IgD-negative memory B cell (primary cell): Measurements from ENCODE around the gene SLAMF8. TPM values are rescaled to one million over a fixed set of nuclear protein-coding genes. Genes with fewer than 3 reads are reported as not detected.

Source experiments
- H3K27ac Mint-ChIP-seq, 3 donors: one replicate each; pipeline ENCODE4 v1.8.0; 2020 to 2022; ENCODE audit warnings: mild to moderate bottlenecking in 3 of 3, mixed read lengths in 3 of 3, moderate library complexity in 1 of 3
- H3K27me3 Mint-ChIP-seq: one replicate; pipeline ENCODE4 v1.8.0; 2021; ENCODE audit warnings: mixed read lengths
- H3K36me3 Mint-ChIP-seq: one replicate; pipeline ENCODE4 v1.8.0; 2020; ENCODE audit warnings: mild to moderate bottlenecking, mixed read lengths
- H3K4me1 Mint-ChIP-seq, 3 donors: one replicate each; pipeline ENCODE4 v1.8.0; 2020 to 2022; ENCODE audit warnings: mixed read lengths in 3 of 3, mild to moderate bottlenecking in 1 of 3
- H3K4me3 Mint-ChIP-seq, 4 donors: one replicate each; pipeline ENCODE4 v1.8.0; 2020 to 2022; ENCODE audit warnings: mild to moderate bottlenecking in 4 of 4, mixed read lengths in 4 of 4, moderate library complexity in 3 of 4
- H3K9me3 Mint-ChIP-seq, 3 donors: one replicate each; pipeline ENCODE4 v1.8.0; 2020 to 2021; ENCODE audit warnings: mixed read lengths in 3 of 3, mild to moderate bottlenecking in 1 of 3
- polyA plus RNA-seq: library from polyadenylated mRNA; unstranded; fragments of 300-500 nt; fragmentation: Illumina TruSeq; gene quantifications from one replicate; pipeline ENCODE4 v1.2.3, GENCODE V29; 2021

The SLAMF8 gene
- polyA plus RNA-seq, 1 donor from 2014 or later, result not detected

GRCh38 chr1:159866905-159867663, 40.4 kb downstream of the SLAMF8 start:
- H3K4me1 Mint-ChIP-seq, result no peaks in the 10 kb centered on the region
- no peak overlapping the region for H3K27ac Mint-ChIP-seq
- H3K4me3 Mint-ChIP-seq, result no peak overlapping the region
- peaks cover 1% of the 10 kb centered on the region for H3K36me3 Mint-ChIP-seq
- H3K27me3 Mint-ChIP-seq, result peaks cover 3% of the 10 kb centered on the region
- no peaks in the 10 kb centered on the region for H3K9me3 Mint-ChIP-seq

GRCh38 chr1:159867664-159868026, 41.0 kb downstream of the SLAMF8 start:
- Mint-ChIP-seq H3K27me3 (peaks cover 3% of the 10 kb centered on the region), H3K27ac (no peak overlapping the region), H3K4me1 (no peaks in the 10 kb centered on the region), H3K9me3 (no peaks in the 10 kb centered on the region), H3K36me3 (peaks cover 1% of the 10 kb centered on the region), H3K4me3 (no peak overlapping the region)

- no peaks in the 10 kb centered on the region for H3K4me1 Mint-ChIP-seq
- peaks cover 1% of the 10 kb centered on the region for H3K36me3 Mint-ChIP-seq
- H3K9me3 Mint-ChIP-seq, result no peaks in the 10 kb centered on the region
- H3K4me3 Mint-ChIP-seq, result no peak overlapping the region
- no peak overlapping the region for H3K27ac Mint-ChIP-seq
- peaks cover 5% of the 10 kb centered on the region for H3K27me3 Mint-ChIP-seq
These were observed 42.1 kb downstream of the SLAMF8 start for GRCh38 chr1:159868766-159869165.

DNA sequence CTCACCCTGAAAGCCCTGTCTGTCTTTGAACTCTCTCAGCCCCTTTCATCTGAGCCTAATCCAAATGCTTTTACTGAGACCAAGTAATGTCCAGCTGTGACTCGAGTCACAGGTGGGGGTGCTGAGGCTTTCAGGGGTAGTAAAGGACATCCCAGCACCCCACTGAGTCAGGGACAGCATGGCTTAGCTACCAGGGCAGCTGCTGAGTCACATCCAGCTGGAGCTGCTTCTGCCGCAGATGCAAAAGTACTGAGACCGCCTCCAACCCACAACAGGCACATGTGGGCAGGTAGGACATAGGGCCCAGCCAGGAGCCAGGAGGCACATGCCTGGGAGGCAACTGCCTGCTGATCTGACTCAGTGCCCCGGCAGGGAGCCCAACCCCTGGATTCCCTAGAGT, 42.5 kb downstream of the SLAMF8 start:
- Mint-ChIP-seq H3K4me3 (no peak overlapping the region), H3K36me3 (peaks cover 1% of the 10 kb centered on the region), H3K27ac (no peak overlapping the region), H3K4me1 (no peaks in the 10 kb centered on the region), H3K27me3 (peaks cover 5% of the 10 kb centered on the region), H3K9me3 (no peaks in the 10 kb centered on the region)

DNA sequence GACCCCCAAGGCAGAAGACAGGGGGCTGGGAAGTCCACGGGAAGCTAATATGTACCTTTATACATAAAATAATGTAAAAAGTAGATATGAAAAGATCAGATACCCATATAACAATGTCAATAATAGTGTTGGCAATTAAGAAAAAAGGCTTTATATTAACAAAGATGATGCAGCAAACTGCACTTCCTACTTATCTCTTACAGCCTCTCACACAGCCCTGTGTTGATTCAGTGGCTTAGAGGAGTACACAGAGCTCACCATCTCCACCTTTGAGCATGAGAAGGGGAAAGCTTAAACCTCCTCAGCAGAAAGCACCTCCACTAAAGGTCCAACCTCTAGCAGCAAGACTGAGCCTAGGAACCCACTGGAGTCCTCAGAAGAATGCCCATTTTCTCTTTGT, 42.9 kb downstream of the SLAMF8 start:
- H3K4me1 Mint-ChIP-seq, result no peaks in the 10 kb centered on the region

DNA sequence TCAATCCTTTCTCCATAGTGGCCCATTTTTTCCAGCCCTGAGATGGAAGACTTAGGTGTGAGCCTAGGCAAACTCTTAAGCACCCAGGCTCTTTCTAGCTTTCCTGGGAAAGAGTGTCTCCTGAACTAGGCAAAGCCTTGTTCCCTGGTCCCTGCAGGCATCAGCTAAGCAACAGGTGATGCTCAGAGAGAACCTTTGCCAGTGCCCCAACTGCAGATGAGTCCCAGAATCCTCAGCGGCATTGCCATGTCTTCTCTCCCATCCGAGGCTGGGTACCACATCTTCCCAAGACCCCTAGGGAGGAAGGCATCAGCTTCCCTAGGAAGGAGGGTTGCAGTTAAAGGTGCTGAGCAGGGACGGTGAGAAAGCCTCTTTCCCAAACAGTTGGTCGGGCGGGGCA, 44.0 kb downstream of the SLAMF8 start:
- Mint-ChIP-seq H3K27ac (no peak overlapping the region), H3K27me3 (peaks cover 5% of the 10 kb centered on the region), H3K9me3 (no peaks in the 10 kb centered on the region)

More for the DNA sequence above, 42.9 kb downstream of the SLAMF8 start:
- H3K27ac Mint-ChIP-seq, result peak overlapping the region in 1 of 3 donors; percentile 3
- peaks cover 1% of the 10 kb centered on the region for H3K36me3 Mint-ChIP-seq
- H3K4me3 Mint-ChIP-seq, result no peak overlapping the region
- no peaks in the 10 kb centered on the region for H3K9me3 Mint-ChIP-seq
- peaks cover 5% of the 10 kb centered on the region for H3K27me3 Mint-ChIP-seq

DNA sequence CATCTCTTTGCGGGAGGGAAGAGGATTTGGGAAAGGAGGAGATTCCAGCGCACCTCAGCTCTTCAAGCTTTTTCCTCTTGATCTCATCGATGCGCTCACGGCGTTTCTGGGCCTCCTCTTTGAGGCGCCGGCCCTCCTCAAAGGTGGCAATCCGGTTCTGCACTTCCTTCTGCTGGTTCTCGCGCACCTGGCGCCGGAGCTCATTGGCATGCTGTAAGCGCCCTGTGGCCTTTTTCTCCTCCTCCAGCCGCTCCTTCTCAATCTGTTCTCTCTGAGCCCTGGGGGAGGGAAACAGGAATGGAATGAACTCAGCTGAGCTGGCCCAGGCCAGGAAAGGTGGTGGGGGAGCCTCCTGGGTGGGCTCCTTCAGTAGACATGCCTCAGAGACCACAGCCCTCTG, 46.2 kb downstream of the SLAMF8 start:
- H3K4me3 Mint-ChIP-seq, result no peak overlapping the region
- no peaks in the 10 kb centered on the region for H3K9me3 Mint-ChIP-seq
- peaks cover 5% of the 10 kb centered on the region for H3K27me3 Mint-ChIP-seq
- H3K4me1 Mint-ChIP-seq, result no peaks in the 10 kb centered on the region
- H3K27ac Mint-ChIP-seq, result no peak overlapping the region
- H3K36me3 Mint-ChIP-seq, result no peaks in the 10 kb centered on the region

More for the DNA sequence above, 44.0 kb downstream of the SLAMF8 start:
- Mint-ChIP-seq H3K4me1 (no peaks in the 10 kb centered on the region), H3K36me3 (no peaks in the 10 kb centered on the region), H3K4me3 (no peak overlapping the region)

GRCh38 chr1:159873530-159874143, 47.0 kb downstream of the SLAMF8 start:
- Mint-ChIP-seq H3K27ac (no peak overlapping the region), H3K4me1 (no peaks in the 10 kb centered on the region), H3K36me3 (no peaks in the 10 kb centered on the region), H3K9me3 (no peaks in the 10 kb centered on the region), H3K4me3 (no peak overlapping the region), H3K27me3 (peaks cover 5% of the 10 kb centered on the region)

GRCh38 chr1:159877695-159878444, 51.2 kb downstream of the SLAMF8 start:
- Mint-ChIP-seq H3K4me3 (no peak overlapping the region), H3K9me3 (no peaks in the 10 kb centered on the region), H3K4me1 (no peaks in the 10 kb centered on the region), H3K36me3 (no peaks in the 10 kb centered on the region), H3K27ac (no peak overlapping the region), H3K27me3 (peaks cover under 1% of the 10 kb centered on the region)

DNA sequence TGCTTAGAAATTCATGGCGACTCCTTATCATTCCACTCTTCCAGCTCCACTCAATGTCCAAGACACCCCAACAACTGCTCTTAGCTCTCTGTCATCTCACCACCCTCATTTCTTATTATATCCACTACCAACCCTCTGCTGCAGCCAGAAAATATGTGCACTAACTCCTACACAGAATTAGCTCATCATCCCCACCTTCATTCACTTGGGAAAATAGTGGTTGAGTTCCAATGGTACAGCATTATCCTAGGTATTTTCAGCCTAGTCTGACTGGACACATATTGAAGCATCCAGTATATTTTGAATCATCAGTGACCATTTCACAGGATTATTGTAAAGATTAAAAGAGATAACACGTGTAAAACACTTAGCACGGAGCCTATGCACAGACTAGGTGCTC, 52.5 kb downstream of the SLAMF8 start:
- Mint-ChIP-seq H3K36me3 (no peaks in the 10 kb centered on the region), H3K9me3 (no peaks in the 10 kb centered on the region), H3K27me3 (no peaks in the 10 kb centered on the region), H3K4me3 (no peak overlapping the region), H3K4me1 (no peaks in the 10 kb centered on the region), H3K27ac (no peak overlapping the region)

DNA sequence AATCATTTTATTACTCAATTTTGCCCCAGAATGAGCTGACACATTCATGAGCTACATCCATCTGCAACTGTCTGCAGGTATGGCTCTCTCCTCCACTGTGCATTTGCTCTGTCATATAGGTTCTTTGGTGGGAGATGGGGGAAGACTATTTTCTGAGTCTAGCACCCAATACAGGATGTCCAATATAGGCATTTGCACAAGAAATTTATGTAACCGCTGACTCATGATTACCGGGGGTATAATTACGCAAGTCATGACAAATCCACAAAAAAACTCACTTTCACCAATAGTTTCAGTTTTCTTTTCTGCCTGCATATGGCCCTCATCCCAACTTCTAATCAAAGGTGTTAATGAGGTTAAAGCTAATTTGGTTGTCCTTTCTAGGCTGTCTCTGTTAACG, 53.3 kb downstream of the SLAMF8 start:
- H3K4me1 Mint-ChIP-seq, result no peaks in the 10 kb centered on the region

GRCh38 chr1:159880430-159880829, 53.8 kb downstream of the SLAMF8 start:
- H3K4me1 Mint-ChIP-seq, result no peaks in the 10 kb centered on the region
- H3K36me3 Mint-ChIP-seq, result peaks cover 2% of the 10 kb centered on the region
- no peaks in the 10 kb centered on the region for H3K27me3 Mint-ChIP-seq
- no peak overlapping the region for H3K4me3 Mint-ChIP-seq
- no peaks in the 10 kb centered on the region for H3K9me3 Mint-ChIP-seq
- no peak overlapping the region for H3K27ac Mint-ChIP-seq

More for the DNA sequence above, 53.3 kb downstream of the SLAMF8 start:
- Mint-ChIP-seq H3K36me3 (peaks cover 2% of the 10 kb centered on the region), H3K27ac (no peak overlapping the region), H3K9me3 (no peaks in the 10 kb centered on the region), H3K27me3 (no peaks in the 10 kb centered on the region), H3K4me3 (no peak overlapping the region)

GRCh38 chr1:159881622-159882526, 55.2 kb downstream of the SLAMF8 start:
- no peaks in the 10 kb centered on the region for H3K27me3 Mint-ChIP-seq
- peaks cover 0 to under 1% (median 0%) of the 10 kb centered on the region in 3 donors for H3K4me1 Mint-ChIP-seq
- H3K4me3 Mint-ChIP-seq, result no peak overlapping the region
- H3K36me3 Mint-ChIP-seq, result peaks cover 2% of the 10 kb centered on the region
- H3K9me3 Mint-ChIP-seq, result no peaks in the 10 kb centered on the region
- no peak overlapping the region for H3K27ac Mint-ChIP-seq

GRCh38 chr1:159882527-159882862, 55.8 kb downstream of the SLAMF8 start:
- no peaks in the 10 kb centered on the region for H3K27me3 Mint-ChIP-seq
- H3K27ac Mint-ChIP-seq, result no peak overlapping the region
- H3K36me3 Mint-ChIP-seq, result peaks cover 2% of the 10 kb centered on the region
- peaks cover 0 to 7% (median 6%) of the 10 kb centered on the region in 3 donors for H3K4me1 Mint-ChIP-seq
- no peak overlapping the region for H3K4me3 Mint-ChIP-seq
- no peaks in the 10 kb centered on the region for H3K9me3 Mint-ChIP-seq

DNA sequence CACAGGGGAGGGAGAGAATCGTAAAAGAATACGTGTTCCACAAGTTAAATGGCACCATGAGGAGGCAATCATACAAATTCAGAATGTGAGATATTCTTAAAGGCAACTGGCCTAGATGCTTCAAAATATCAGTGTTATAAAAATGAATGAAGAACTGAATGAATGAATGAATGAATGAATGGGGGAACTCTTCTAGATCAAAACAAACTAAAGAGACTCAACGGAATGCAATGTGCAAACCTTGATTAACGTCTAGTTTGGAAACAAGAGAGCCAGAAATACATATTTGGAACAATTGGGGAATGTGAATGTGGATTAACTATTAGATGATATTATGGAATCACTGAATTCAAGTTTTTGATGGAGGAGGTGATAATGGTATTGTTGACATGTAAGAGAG, 56.5 kb downstream of the SLAMF8 start:
- no peak overlapping the region for H3K4me3 Mint-ChIP-seq
- no peaks in the 10 kb centered on the region for H3K9me3 Mint-ChIP-seq
- H3K4me1 Mint-ChIP-seq, result peaks cover 0 to 9% (median 7%) of the 10 kb centered on the region in 3 donors
- H3K27me3 Mint-ChIP-seq, result no peaks in the 10 kb centered on the region
- H3K36me3 Mint-ChIP-seq, result peaks cover 2% of the 10 kb centered on the region
- no peak overlapping the region for H3K27ac Mint-ChIP-seq
